AG09319 (cell line): ENCODE results near the gene SOBP.
"Not testable (repeated sequence)": the region's sequence is repeated elsewhere in the genome, so short reads cannot be mapped to it uniquely, and the experiment has no call there.

Source experiments
- DNase-seq: peaks from one replicate; pipeline ENCODE4 v3.0.0-alpha.2; 2010; ENCODE audit warnings: low read depth; ENCODE audit errors: extremely low read depth
- TF ChIP-seq, protein P1 (sequence below): IDR thresholded peaks from 2 replicates; pipeline ENCODE4 v1.5.1; 2011; ENCODE audit warnings: low read depth, mild to moderate bottlenecking, inconsistent platforms, low read length, moderate library complexity

Gene SOBP

DNA sequence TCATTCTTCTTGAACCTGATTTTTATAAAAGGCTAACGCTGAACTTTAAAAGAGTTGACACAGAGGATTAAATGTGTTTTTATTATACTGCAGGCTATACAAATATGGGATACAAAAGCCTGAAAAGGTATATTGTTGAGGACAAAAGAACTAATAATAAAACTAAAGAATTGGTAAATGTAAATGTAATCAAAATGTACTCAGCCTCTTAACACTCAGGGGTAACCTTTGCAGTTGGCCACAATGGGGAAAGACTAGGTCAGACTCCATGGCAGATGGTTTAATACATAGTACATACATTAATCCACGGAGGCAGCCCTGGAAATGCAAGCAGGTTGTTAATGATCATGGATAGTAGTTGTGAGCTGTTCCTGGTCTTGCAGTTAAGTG is 57.5 kb downstream of the SOBP start:
- no peak for DNase-seq
- TF ChIP-seq, protein P1, sequence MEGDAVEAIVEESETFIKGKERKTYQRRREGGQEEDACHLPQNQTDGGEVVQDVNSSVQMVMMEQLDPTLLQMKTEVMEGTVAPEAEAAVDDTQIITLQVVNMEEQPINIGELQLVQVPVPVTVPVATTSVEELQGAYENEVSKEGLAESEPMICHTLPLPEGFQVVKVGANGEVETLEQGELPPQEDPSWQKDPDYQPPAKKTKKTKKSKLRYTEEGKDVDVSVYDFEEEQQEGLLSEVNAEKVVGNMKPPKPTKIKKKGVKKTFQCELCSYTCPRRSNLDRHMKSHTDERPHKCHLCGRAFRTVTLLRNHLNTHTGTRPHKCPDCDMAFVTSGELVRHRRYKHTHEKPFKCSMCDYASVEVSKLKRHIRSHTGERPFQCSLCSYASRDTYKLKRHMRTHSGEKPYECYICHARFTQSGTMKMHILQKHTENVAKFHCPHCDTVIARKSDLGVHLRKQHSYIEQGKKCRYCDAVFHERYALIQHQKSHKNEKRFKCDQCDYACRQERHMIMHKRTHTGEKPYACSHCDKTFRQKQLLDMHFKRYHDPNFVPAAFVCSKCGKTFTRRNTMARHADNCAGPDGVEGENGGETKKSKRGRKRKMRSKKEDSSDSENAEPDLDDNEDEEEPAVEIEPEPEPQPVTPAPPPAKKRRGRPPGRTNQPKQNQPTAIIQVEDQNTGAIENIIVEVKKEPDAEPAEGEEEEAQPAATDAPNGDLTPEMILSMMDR = no peak

DNA sequence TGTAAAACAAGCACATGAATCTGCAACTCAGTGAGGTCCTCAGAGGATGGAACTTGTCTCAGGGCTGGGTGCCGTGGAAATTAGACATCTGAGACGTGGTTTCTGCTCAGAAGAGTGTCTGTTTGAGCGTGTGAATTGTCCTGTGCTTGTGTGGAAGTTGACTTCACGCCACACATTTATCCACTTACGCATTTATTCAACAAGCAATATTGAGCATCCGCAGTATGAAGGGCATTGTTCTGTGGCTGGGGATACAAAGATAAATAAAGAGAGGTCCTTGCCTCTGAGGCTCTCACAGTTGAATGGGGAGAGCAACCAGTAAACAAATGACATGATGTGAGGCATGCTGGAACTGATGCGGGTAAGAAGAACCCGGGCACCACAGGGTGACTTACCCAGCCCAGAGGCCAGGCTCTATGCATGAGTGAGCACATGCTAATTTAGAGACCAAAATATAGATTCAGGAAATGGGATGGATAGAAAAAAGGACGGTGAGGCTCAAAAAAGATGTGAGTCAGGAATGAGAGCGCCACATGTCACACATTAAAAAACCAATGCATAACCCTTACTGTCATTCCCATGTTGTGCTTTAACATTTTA is 60.4 kb downstream of the SOBP start:
- DNase-seq = no peak
- TF ChIP-seq, protein P1 = no peak

GRCh38 chr6:107550906-107551305 is 61.0 kb downstream of the SOBP start:
- TF ChIP-seq, protein P1 = no peak
- DNase-seq = no peak

- DNase-seq = not testable (repeated sequence)
Observed at GRCh38 chr6:107553121-107553520, 63.2 kb downstream of the SOBP start.

DNA sequence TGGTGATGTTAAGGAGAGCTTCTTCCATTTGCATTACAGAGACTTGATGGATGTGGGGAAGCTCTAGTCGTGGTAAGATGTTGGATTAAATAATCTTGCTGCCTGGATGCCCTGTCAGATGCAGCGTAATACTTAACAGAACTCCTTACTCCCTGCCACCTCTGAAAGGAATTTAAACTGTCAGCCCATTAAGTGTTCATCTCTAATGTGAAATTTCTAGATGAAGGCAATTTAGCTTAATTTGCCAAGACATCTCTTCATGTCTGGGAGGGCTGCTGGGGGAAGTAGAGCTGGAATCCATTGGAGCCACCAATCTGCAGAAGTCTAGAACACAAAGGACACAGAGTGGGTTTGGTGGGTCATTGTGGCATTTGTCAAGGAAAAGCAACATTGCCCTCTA is 64.4 kb downstream of the SOBP start:
- TF ChIP-seq, protein P1 = no peak

DNA sequence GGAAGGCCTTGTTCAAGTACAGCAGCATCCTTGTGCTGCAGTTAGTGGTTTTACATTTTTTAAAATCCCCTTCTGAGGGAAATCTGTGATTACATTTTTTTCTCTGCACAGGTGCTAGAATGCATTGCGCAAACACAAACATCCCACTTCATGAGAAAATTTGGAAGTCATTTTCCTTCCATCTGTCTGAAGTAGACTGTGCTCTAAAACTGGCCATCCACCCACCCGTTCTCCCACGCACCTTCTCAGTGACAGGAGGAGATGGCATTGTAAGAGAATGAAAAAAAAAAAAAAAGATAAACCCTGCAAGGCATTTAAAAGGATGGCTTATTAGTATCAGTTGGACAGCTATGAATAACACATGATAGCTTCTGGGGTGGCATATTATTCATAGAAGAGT is 65.0 kb downstream of the SOBP start:
- TF ChIP-seq, protein P1 = no peak
- DNase-seq = no peak

More for the DNA sequence above, 64.4 kb downstream of the SOBP start:
- no peak for DNase-seq

GRCh38 chr6:107555449-107555848 is 65.5 kb downstream of the SOBP start:
- TF ChIP-seq, protein P1 = no peak
- DNase-seq = no peak

DNA sequence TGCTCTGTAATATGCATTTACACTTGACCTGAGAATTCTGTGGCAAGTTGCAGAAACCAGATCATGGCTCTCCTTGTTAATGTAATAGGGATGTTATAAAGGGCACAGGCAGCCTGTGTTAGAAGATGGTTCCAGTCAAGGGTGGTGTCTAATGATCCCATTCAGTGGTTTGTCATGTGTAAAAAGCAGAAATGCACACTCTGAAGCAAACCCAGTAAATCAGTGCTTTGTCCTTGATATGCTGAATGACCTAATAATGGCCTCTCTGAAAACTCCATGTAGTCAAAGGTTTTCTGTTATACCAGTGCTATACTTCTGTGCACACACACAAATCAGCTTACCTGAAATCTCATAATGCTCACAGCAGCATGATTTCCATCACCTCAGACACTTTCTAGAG is 66.2 kb downstream of the SOBP start:
- TF ChIP-seq, protein P1 = no peak
- no peak for DNase-seq
